Measurements from ENCODE around the gene ATP9B.

Gene ATP9B

GRCh38 chr18:79405781-79406575 is 336.8 kb downstream of the ATP9B start:
- in situ Hi-C loops (cut with MboI; ENCODE audit: low pct_unique_long_range_greater_than_20kb, low sequenced_read_pairs, unreplicated experiment) = no loop called here
- DNase-seq (ENCODE audit: low spot score) = peak; percentile 93
- TF ChIP-seq CTCF (IDR thresholded peaks at IDR 0.05; ENCODE audit: extremely low read depth, insufficient read depth, missing control alignments) = no peak

- no peak for DNase-seq (ENCODE audit: low spot score)
- in situ Hi-C loops (cut with MboI; ENCODE audit: low pct_unique_long_range_greater_than_20kb, low sequenced_read_pairs, unreplicated experiment) = no loop called here
- TF ChIP-seq CTCF (IDR thresholded peaks at IDR 0.05; ENCODE audit: extremely low read depth, insufficient read depth, missing control alignments) = no peak
Measured at GRCh38 chr18:79406708-79407107, 337.5 kb downstream of the ATP9B start.

GRCh38 chr18:79409313-79409712 is 340.1 kb downstream of the ATP9B start:
- in situ Hi-C loops (cut with MboI; ENCODE audit: low pct_unique_long_range_greater_than_20kb, low sequenced_read_pairs, unreplicated experiment) = no loop called here
- no peak for TF ChIP-seq CTCF (IDR thresholded peaks at IDR 0.05; ENCODE audit: extremely low read depth, insufficient read depth, missing control alignments)
- no peak for DNase-seq (ENCODE audit: low spot score)

- no peak for TF ChIP-seq CTCF (IDR thresholded peaks at IDR 0.05; ENCODE audit: extremely low read depth, insufficient read depth, missing control alignments)
- no peak for DNase-seq (ENCODE audit: low spot score)
- in situ Hi-C loops (cut with MboI; ENCODE audit: low pct_unique_long_range_greater_than_20kb, low sequenced_read_pairs, unreplicated experiment) = no loop called here
Measured at GRCh38 chr18:79410171-79410641, 341.0 kb downstream of the ATP9B start.

- no peak for DNase-seq (ENCODE audit: low spot score)
- no peak for TF ChIP-seq CTCF (IDR thresholded peaks at IDR 0.05; ENCODE audit: extremely low read depth, insufficient read depth, missing control alignments)
- in situ Hi-C loops (cut with MboI; ENCODE audit: low pct_unique_long_range_greater_than_20kb, low sequenced_read_pairs, unreplicated experiment) = no loop called here
Measured at GRCh38 chr18:79410731-79411613, 341.8 kb downstream of the ATP9B start.

GRCh38 chr18:79411614-79412526 is 342.7 kb downstream of the ATP9B start:
- in situ Hi-C loops (cut with MboI; ENCODE audit: low pct_unique_long_range_greater_than_20kb, low sequenced_read_pairs, unreplicated experiment) = no loop called here
- TF ChIP-seq CTCF (IDR thresholded peaks at IDR 0.05; ENCODE audit: extremely low read depth, insufficient read depth, missing control alignments) = no peak
- DNase-seq (ENCODE audit: low spot score) = no peak

Data from GM13977 (cell line).